RWPE1 (cell line): ENCODE data around the gene MVB12A.
A peak's percentile ranks its signal among the peaks of the same experiment; 100 is the strongest.

ENCODE experiments used
- CTCF ChIA-PET: fragments of 350-600 bp; sonication (Branson Sonifier 250); formaldehyde crosslinking; extraction: SDS; loops from one replicate; lab custom pipeline; 2021; lab: Yijun Ruan, JAX
- POLR2A ChIA-PET: fragments of 400-600 bp; formaldehyde crosslinking; extraction: SDS; loops from one replicate; lab custom pipeline; 2020; ENCODE audit warnings: antibody characterized with exemption; ENCODE audit not compliant: low non-redundant PET; lab: Yijun Ruan, JAX
- DNase-seq: peaks from one replicate; pipeline ENCODE4 v3.0.0; 2012; ENCODE audit warnings: low spot score
- H3K27ac ChIP-seq: fragments of 450-650 bp; 2 replicates; pipeline ENCODE4 v1.5.1; 2017
- TF ChIP-seq, protein P1 (sequence below): fragments of 450-650 bp; conservative IDR thresholded peaks from 2 replicates; pipeline ENCODE4 v1.5.1; 2017; ENCODE audit warnings: low read depth, mild to moderate bottlenecking

The MVB12A gene

DNA sequence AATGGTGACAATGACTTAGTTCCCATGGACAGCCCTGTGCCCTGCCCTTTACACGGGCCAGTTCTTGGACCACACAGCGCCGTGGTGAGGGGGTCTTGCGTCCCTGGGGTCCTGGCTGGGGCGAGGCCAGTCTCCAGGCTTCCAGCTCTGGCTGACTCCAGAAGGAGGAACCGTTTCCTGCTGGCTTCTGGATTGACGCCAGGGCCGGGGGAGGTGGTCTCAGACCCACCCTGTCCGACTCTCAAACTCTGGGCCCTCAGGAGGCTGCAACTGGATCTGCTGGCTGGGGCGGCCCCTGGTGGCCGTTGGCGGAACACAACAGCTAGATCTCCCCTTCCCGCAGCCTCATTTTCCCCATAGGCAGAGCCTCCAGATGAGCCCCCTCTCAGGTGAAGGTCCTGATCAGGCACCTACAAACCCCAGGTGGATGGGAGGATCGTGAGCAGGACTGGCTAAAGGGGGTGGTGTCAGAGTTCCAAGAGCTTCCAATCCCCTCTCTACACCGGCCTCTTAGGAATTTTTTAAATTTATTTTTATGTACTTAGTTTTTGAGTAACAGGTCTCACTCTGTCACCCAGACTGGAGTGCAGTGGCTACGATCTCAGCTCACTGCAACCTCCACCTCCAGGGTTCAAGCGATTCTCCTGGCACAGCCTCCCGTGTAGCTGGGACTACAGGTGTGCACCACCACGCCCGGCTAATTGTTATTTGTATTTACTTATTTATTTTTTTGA lies 33.8 kb upstream of the MVB12A start:
- H3K27ac ChIP-seq, result no peak overlapping the region
- ChIA-PET CTCF (interaction anchor here (0.6 to 1.5 kb wide), 13 partner anchors 9 to 707 kb away, joined by 3 to 12 read pairs (median 4); partner anchors contain the start of genes ANO8, MRPL34 and MVB12A), POLR2A (interaction anchor here (0.6 kb wide), 1 partner anchor 82 kb away, joined by 3 read pairs; no protein-coding TSS in a partner anchor)
- TF ChIP-seq, protein P1, sequence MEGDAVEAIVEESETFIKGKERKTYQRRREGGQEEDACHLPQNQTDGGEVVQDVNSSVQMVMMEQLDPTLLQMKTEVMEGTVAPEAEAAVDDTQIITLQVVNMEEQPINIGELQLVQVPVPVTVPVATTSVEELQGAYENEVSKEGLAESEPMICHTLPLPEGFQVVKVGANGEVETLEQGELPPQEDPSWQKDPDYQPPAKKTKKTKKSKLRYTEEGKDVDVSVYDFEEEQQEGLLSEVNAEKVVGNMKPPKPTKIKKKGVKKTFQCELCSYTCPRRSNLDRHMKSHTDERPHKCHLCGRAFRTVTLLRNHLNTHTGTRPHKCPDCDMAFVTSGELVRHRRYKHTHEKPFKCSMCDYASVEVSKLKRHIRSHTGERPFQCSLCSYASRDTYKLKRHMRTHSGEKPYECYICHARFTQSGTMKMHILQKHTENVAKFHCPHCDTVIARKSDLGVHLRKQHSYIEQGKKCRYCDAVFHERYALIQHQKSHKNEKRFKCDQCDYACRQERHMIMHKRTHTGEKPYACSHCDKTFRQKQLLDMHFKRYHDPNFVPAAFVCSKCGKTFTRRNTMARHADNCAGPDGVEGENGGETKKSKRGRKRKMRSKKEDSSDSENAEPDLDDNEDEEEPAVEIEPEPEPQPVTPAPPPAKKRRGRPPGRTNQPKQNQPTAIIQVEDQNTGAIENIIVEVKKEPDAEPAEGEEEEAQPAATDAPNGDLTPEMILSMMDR, result peak; percentile 95
- DNase-seq, result peak; percentile 66

DNA sequence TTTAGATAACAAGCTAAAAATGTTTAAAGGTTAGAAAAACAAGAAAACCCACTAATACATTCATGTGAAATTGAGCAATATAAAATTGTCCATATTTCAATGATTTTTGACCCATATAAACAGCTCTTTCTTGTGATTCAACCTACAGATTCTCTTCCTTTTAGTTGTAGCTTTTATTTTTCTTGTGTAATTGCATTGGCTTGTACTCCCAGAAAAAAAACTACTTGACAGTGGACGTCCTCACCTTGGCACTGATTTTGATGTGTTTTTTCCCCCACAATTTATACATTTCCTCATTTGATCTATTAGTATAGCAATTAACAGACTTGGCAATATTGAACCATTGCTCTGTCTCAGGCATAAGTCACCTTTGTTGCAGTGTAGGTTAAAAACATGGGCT lies 30.6 kb upstream of the MVB12A start:
- DNase-seq, result no peak
- TF ChIP-seq, protein P1, result no peak
- H3K27ac ChIP-seq, result no peak overlapping the region
- ChIA-PET CTCF (interaction anchor here (0.7 to 2.0 kb wide), 2 partner anchors 97 to 184 kb away, joined by 3 to 7 read pairs; no protein-coding TSS in a partner anchor), POLR2A (no interaction called here)

GRCh38 chr19:17389957-17390664 lies 29.7 kb upstream of the MVB12A start:
- POLR2A ChIA-PET, result interaction anchor here (0.6 kb wide), 1 partner anchor 37 kb away, joined by 4 read pairs; no protein-coding TSS in a partner anchor
- CTCF ChIA-PET, result interaction anchor here (0.6 to 2.0 kb wide), 7 partner anchors 32 to 217 kb away, joined by 3 to 7 read pairs (median 3); no protein-coding TSS in a partner anchor

GRCh38 chr19:17390665-17391370 lies 29.0 kb upstream of the MVB12A start:
- ChIA-PET CTCF (interaction anchor here (0.7 to 1.3 kb wide), 4 partner anchors 33 to 84 kb away, joined by 3 to 4 read pairs (median 3); no protein-coding TSS in a partner anchor), POLR2A (interaction anchor here (0.6 kb wide), 1 partner anchor 36 kb away, joined by 4 read pairs; no protein-coding TSS in a partner anchor)
- DNase-seq, result peak; percentile 97
- TF ChIP-seq, protein P1, result peak; percentile 96
- peak overlapping the region; percentile 30 for H3K27ac ChIP-seq

More at GRCh38 chr19:17389957-17390664, 29.7 kb upstream of the MVB12A start:
- TF ChIP-seq, protein P1, result no peak
- no peak for DNase-seq
- H3K27ac ChIP-seq, result peak overlapping the region; percentile 30; the same call in 1 of the 2 replicates

GRCh38 chr19:17391371-17392151 lies 28.3 kb upstream of the MVB12A start:
- TF ChIP-seq, protein P1, result peak; percentile 65
- ChIA-PET POLR2A (interaction anchor here (0.7 kb wide), 1 partner anchor 18 kb away, joined by 5 read pairs; no protein-coding TSS in a partner anchor), CTCF (interaction anchor here (0.6 to 1.2 kb wide), 3 partner anchors 34 to 70 kb away, joined by 3 read pairs; no protein-coding TSS in a partner anchor)
- DNase-seq, result no peak
- no peak overlapping the region; the same call in 1 of the 2 replicates for H3K27ac ChIP-seq
